ENCODE measurements around the gene WDTC1. TPM values are rescaled to one million over a fixed set of nuclear protein-coding genes. Genes with fewer than 3 reads are reported as not detected.

WDTC1 gene
- total and polyA plus RNA-seq, 9 of the 15 experiments (the other 6 are each of a cell fraction or from before 2014, with no cell fraction given) = 0.18 to 32.3 (median 8.8) TPM

DNA sequence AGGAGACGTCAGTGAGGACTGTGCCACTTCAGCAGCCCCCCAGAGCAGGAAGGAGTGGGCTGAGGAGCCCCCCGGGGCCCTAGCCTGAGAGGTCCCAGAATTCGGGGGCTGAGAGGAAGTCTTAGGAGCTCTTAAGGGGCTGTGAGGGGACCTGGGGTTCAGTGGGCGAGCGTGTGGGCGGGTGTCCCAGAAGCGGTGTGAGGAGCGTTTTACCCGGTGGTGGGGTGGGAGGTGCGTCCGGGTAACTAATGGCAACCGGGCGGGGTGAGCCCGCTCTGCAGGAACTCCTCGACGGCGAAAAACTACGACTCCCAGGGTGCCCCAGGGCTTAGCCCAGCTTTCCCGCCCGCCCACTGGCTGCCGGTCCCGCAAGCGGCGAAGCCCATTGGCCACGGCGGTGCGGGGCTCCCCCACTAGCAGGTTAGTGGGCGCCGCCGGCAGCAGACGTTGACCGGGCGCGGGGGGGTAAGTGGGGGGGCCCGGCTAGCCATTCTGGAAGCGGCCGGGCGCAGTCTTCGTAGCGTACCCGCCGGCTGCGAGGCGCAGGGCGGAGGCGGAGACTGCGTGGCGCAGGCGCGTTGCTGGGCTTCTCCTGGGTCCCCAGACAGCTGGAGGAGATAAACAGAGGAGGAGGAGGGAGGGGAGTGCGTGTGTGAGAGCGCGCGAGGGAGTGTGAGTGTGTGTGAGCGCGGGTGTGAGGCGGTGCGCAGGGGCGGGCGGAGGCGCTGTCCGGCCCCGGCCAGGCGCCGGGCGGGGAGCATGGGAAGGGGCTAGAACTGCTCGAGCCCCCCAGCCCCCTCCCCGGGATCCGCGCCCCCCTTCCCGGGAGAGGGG, at the start of gene WDTC1 (continued):
- no peak; the same call in 1 of the 2 replicates for TF ChIP-seq ZNF644 (tag; IDR thresholded peaks at IDR 0.05; ENCODE audit: low read depth)
- TF ChIP-seq, protein P1, sequence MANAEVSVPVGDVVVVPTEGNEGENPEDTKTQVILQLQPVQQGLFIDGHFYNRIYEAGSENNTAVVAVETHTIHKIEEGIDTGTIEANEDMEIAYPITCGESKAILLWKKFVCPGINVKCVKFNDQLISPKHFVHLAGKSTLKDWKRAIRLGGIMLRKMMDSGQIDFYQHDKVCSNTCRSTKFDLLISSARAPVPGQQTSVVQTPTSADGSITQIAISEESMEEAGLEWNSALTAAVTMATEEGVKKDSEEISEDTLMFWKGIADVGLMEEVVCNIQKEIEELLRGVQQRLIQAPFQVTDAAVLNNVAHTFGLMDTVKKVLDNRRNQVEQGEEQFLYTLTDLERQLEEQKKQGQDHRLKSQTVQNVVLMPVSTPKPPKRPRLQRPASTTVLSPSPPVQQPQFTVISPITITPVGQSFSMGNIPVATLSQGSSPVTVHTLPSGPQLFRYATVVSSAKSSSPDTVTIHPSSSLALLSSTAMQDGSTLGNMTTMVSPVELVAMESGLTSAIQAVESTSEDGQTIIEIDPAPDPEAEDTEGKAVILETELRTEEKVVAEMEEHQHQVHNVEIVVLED (CRISPR knock-in tag; IDR thresholded peaks at IDR 0.05) = peak; percentile 95
- TF ChIP-seq, protein P2, sequence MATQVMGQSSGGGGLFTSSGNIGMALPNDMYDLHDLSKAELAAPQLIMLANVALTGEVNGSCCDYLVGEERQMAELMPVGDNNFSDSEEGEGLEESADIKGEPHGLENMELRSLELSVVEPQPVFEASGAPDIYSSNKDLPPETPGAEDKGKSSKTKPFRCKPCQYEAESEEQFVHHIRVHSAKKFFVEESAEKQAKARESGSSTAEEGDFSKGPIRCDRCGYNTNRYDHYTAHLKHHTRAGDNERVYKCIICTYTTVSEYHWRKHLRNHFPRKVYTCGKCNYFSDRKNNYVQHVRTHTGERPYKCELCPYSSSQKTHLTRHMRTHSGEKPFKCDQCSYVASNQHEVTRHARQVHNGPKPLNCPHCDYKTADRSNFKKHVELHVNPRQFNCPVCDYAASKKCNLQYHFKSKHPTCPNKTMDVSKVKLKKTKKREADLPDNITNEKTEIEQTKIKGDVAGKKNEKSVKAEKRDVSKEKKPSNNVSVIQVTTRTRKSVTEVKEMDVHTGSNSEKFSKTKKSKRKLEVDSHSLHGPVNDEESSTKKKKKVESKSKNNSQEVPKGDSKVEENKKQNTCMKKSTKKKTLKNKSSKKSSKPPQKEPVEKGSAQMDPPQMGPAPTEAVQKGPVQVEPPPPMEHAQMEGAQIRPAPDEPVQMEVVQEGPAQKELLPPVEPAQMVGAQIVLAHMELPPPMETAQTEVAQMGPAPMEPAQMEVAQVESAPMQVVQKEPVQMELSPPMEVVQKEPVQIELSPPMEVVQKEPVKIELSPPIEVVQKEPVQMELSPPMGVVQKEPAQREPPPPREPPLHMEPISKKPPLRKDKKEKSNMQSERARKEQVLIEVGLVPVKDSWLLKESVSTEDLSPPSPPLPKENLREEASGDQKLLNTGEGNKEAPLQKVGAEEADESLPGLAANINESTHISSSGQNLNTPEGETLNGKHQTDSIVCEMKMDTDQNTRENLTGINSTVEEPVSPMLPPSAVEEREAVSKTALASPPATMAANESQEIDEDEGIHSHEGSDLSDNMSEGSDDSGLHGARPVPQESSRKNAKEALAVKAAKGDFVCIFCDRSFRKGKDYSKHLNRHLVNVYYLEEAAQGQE (IDR thresholded peaks at IDR 0.05; ENCODE audit: borderline replicate concordance) = no peak
- TF ChIP-seq, protein P2 (CRISPR knock-in tag; IDR thresholded peaks at IDR 0.05; ENCODE audit: low read depth) = no peak; the same call in 1 of the 2 replicates
- peak; percentile 88 for TF ChIP-seq GABPB1 (CRISPR knock-in tag; IDR thresholded peaks at IDR 0.05)
- no peak for TF ChIP-seq ZNF79 (CRISPR knock-in tag; IDR thresholded peaks at IDR 0.05; ENCODE audit: low read depth)
- TF ChIP-seq JUND (IDR thresholded peaks at IDR 0.05; ENCODE audit: borderline replicate concordance, low read depth, low read length) = peak; percentile 53
- TF ChIP-seq JUND (tag; IDR thresholded peaks at IDR 0.05; ENCODE audit: borderline replicate concordance, low read depth, low read length) = no peak; the same call in 2 of the 3 replicates
- no peak for TF ChIP-seq GTF2E2 (tag; IDR thresholded peaks at IDR 0.05)
- TF ChIP-seq ZNF778 (CRISPR knock-in tag; IDR thresholded peaks at IDR 0.05) = no peak
- TF ChIP-seq, protein P3, sequence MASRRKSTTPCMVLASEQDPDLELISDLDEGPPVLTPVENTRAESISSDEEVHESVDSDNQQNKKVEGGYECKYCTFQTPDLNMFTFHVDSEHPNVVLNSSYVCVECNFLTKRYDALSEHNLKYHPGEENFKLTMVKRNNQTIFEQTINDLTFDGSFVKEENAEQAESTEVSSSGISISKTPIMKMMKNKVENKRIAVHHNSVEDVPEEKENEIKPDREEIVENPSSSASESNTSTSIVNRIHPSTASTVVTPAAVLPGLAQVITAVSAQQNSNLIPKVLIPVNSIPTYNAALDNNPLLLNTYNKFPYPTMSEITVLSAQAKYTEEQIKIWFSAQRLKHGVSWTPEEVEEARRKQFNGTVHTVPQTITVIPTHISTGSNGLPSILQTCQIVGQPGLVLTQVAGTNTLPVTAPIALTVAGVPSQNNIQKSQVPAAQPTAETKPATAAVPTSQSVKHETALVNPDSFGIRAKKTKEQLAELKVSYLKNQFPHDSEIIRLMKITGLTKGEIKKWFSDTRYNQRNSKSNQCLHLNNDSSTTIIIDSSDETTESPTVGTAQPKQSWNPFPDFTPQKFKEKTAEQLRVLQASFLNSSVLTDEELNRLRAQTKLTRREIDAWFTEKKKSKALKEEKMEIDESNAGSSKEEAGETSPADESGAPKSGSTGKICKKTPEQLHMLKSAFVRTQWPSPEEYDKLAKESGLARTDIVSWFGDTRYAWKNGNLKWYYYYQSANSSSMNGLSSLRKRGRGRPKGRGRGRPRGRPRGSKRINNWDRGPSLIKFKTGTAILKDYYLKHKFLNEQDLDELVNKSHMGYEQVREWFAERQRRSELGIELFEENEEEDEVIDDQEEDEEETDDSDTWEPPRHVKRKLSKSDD (conservative IDR thresholded peaks at IDR 0.05; ENCODE audit: low read length) = no peak
- TF ChIP-seq CBFB (CRISPR knock-in tag; IDR thresholded peaks at IDR 0.05) = no peak
- peak; percentile 84 for TF ChIP-seq FIP1L1 (IDR thresholded peaks at IDR 0.05; ENCODE audit: low read depth, low read length, poor library complexity, severe bottlenecking)
- peak; percentile 95 for TF ChIP-seq SMAD4 (CRISPR knock-in tag; conservative IDR thresholded peaks at IDR 0.05)

Measured in K562 (cell line).